NCI-H146 treated with DMSO at 0.1 percent for 48 hours (cell line): ENCODE results near the gene TC2N.
"Not testable (repeated sequence)": the region's sequence is repeated elsewhere in the genome, so short reads cannot be mapped to it uniquely, and the experiment has no call there.

ENCODE experiments used
- DNase-seq: peaks from one replicate; lab custom pipeline; 2025; ENCODE audit not compliant: unreplicated experiment; lab: John Stamatoyannopoulos, UW

The TC2N gene

DNA sequence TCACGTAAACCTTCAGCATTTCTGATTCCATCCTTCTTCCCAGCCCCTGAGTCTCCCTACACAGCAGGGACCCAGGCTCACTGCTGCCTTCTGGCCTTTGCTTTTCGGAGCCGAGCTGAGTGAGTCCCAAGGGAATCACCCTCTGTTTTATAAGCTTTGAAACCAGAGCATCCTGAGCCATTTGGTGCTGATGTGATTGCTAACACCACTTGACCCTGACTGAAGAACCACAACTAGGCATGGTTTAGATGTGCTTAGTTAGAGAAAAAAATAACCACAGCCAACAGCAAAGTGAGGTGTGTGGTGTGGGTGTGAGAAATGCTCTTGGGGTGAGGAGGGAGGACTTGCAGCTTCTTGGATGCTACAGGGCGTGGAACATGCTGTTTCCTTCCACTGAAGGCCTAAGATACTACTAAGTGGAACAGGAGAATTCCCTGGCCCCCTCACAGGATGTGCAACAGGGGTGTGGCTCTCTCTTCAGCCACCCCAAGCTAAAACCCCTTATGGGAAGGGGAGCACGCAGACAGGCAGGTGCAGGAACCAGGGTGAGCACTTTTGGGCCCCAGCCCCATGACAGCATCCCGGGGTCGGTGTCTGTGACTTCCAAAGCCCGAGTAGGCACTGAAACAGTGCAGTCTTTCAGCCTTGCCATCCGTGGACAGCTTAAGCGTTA, at the start of gene TC2N:
TSS of gene TC2N (minus strand) at position 221 of the 673 bp plus-strand sequence. CDS start 53,767 bp downstream, outside the sequence.
- no peak for DNase-seq

DNA sequence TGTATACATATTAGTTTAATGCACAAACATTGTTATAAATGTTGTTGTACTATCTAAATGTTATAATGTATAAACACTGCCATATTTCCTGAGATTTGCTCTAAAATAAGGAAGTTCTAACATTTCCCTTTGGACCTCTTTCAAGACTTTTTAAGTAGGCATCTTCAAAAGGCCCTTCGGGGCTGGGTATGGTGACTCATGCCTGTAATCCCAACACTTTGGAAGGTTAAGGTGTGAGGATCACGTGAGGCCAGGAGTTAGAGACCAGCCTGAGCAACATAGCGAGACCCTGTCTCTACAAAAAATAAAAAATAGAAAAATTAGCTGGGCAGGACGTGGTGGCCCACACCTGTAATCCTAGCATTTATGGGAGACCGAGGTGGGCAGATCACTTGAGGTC, 44.7 kb upstream of the TC2N start:
- no peak for DNase-seq

DNA sequence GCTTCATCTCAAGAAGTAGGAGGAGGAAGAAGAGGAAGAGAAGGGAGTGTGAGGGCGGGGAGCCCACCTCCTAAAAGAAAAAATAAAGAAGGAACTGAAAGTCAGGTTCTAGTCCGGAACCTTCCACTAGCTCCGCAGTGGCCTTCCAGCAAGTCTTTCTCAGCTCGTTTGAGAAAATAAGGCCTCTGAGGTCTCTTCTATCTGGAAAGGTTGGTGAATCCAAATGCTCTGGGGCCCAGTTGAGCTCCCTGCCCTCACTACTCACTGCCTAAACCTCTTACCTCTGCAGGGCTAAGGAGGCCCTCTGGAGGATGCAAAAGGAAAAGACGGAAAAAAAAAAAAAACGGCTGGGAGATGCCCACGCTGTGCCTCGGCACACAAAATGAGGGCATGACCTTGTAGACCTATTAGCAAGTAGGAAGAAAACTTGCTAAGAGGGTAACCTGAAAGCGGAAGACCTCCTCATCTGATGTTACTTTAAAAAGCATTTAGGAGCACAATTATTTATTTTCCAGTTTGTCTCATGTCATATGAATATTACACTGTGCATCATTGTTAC, 44.2 kb upstream of the TC2N start:
- DNase-seq, result no peak

DNA sequence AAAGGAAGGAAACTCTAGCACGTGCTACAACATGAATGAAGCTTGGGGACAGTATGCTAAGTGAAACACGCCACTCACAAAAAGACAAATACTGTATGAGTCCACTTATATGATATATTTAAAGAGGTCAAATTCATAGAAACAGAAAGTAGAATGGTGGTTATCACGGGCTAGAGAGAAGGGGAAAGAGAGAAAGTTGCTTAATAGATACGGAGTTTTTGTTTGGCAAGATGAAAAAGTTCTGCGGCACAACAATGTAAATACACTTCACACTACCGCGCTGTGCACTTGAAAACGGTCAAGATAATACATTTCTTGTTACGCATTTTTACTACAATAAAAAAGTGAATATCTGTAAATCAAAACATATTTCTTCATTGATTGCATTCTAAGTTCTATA, 42.9 kb upstream of the TC2N start:
- no peak for DNase-seq

DNA sequence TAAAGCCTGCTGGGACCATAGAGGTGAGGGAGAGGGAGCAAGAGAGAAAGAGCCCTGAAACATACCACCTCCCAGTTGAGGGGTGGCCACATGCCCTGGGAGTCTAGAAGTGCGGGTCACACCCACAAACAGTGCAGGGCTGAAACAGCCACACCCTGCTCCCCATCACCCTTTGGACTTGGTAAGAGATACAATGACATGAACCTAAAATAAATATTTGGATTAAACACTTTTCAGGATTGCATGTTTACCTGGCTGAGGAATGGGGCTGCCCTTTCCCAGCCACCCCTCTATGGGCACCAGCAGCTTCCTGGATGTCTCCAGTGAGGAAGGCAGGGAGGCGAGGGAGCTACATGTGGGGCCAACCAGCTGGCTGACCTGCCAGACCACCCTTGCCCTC, 39.0 kb upstream of the TC2N start:
- DNase-seq, result no peak

DNA sequence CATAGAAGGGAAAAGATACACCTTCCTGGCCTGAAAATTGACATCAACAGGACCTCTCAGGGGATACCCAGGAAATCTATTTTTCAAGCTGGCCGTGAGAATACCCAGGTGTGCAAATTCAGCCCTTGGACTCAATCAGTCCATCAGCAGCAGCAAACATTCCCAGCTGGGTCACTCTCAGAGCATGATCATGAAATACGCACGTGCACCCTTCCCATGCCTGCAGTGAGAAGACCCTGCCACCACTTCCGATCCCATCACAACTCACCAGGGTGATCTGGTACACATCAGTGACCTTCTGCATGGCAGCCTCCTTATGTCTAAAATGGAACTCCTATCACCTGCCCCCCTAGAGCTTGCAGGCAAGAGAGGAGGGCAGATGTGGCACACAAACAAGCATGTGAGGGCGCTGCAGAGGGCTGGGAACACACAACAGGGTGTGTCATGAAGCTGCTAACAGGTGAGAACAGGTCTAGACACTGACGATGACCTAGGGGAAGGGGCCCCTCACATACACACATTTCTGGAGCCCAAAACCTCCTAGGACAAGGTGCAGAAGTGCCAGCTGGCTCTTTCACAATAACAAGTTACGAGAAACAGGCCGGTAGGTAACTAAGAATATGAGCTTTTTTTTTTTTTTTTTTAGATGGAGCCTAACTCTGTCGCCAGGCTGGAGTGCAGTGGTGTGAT, 37.8 kb upstream of the TC2N start:
- DNase-seq, result no peak

DNA sequence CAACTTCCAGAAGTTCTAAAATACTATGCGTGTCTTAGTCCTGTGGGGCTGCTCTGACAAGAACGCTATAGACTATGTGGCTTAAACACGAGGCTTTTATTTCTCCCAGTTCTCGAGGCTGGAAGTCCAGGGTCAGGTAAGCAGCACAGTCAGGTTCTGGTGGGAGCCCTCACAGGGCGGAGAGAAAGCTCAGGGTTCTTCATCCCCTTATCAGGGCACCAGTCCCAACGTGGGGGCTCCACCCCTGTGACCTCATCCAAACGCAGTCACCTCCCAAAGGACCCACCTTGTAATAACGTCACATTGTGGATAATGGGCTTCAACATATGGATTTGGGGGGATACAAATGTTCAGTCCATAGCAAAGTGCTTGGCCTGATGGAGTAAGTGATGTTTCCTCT, 37.1 kb upstream of the TC2N start:
- DNase-seq, result no peak

DNA sequence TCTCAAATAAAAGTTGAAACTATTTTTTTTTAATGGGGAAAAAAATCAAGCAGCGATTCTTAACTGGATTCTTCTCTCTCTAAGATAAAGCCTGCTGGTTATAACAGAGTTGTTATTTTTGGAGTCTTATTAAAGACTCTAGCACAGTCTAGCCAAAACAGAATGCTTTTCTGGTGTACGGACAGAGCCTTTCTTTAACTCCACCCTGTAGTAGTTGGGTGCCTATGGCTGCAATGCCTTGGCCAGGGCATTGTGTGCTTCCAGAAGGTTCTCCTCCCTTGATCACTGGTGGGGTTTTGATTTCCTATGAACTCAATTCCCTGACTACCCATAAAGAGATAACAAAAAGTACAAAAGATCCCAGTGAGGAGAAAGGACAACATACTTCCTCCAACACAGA, 35.7 kb upstream of the TC2N start:
- DNase-seq, result no peak

DNA sequence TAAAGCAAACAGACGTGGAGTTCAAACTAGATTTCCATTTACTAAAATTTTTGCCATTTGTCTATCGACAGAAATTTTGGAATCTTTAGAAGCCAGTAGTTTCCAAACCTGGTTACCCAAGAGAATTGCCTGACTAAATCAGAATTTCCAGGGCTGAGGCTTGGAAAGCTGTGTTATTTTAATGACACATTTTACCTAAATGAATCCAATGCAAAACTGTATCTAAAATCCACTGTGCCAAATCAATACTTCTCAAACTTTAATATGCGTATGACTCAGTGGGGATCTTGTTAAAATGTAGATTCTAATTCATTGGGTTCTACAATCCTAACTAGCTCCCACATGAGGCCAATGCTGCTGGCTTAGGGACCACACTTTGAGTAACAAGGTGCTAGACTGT, 35.0 kb upstream of the TC2N start:
- no peak for DNase-seq

DNA sequence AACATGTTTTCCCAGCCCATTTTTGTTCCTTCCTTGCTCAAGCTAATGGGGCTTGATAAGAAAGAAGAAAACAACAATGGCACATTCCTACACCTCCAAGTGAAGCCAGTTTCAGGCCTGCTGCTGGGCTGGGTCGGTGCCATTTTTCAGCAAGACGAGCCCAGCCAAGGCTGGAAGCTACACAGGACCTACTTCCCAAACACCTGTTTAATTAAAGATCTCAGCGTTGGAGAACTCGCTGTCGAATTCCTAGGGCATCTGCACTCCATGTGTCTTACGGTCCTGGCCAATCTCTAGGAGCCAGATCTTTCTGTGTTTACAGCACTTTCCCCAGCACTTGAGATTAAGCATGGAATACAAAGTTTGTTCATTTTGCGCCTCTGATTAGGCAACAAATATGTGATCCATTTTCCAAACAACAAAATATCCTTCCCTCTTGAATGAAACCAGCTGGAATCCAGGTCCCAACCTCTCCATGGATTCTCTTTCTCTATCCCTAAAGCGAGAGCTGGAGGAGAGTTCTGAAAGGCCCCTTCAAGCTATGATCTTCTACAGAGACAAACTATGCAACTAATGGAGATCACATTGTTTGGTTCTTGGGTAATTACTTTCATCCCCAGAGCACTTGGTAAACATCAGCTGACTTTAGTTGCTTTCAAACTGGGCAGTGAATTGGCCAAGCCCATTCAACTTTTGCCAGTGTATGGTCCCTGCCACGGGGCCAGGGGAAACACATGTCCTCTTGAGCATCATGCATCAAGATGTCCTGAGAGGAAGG, 34.3 kb upstream of the TC2N start:
- DNase-seq, result no peak

DNA sequence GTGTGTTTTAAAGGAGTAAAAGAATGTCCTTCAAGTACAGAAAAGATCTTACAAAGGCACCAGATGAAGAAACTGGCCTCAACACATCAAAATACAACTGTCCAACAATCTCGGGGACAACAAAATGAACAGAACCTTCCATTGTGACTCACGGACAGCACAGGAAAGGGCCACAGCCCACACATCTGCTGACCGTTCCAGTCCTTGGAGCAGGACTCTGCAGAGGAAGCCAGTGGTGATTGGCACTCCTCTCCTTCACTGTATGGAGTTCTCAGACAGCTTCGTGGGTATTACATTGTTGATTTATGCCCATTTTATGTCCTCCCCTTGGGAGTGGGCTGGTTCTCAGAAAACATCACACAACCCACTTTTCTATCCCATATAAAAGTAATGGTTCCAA, 32.5 kb upstream of the TC2N start:
- DNase-seq, result no peak

DNA sequence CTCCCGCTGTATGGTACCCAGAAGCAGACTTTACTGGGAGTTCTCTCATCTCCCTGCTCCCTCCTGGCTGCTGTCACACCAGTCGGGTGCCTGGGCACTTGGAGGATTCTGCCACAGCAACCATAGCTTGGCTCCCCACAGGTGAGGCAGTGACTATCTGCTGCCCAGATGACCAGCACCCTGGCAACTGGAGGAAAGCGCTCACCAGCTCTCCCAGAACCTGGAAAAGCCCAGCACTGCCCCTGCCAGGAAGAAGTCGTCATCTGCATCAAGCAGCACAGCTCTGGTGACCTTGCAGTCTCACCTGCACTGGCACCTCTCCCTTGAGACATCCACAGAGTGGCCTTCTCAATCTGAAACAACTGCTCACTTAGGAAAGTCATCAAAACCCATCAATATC, 31.9 kb upstream of the TC2N start:
- no peak for DNase-seq

DNA sequence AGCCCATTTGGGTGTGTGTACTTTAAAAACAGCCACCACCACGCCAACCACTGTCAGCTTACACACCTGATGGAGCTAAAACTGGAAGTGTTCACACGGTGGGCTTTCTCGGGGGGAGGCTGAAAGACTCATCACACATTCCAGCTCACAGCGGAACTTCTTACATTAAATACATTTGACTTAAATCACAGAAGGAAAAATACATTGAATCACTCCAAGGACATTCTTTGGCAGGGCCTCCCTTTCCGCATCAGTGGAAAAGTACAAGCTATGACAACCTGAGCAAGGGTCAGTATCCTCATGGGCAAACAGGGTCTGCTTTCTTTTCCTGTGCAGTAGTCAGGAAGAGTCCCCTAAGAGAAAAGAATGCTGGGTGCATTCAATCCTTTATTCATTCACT, 31.0 kb upstream of the TC2N start:
- no peak for DNase-seq

DNA sequence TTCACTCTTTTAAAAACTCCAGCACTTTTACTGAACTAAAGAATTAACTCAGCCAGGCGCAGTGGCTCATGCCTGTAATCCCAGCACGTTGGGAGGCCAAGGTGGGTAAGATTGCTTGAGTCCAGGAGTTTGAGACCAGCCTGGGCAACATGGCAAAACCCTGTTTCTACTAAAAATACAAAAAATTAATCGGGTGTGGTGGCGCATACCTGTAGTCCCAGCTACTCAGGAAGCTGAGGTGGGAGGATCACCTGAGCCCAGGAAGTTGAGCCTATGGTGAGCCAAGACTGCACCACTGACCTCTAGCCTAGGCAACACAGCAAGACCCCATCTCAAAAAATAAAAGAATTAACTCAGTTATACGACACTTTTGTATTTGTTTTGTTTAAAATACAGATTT, 30.4 kb upstream of the TC2N start:
- not testable (repeated sequence) for DNase-seq

DNA sequence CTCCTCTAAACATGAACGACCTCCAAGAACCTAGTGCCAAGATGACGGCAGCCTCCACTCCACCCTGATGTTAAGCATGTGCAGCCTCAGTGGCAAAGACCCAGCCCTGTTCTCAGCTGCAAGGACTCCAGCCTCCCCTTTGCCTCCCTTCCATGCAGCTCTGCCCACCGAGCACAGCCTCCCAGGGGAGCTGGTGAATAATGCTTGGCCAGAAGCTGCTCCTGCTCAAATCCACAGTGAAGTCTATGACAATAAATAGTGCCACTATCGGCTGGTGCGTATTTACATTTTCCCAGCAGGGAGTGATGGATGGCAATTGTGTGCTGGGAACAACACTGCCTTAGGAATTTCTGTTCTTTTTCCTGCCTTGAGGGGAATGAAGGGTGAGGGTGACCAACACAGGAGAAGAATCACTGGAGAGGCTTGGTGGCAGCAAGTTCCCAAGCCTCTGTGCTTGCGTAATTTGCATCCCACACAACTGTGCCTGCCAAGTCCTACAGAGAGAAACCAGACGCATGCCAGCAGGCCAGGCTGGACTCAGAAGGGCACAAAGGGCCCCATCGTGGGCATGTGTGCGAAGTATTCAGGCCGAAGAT, 29.9 kb upstream of the TC2N start:
- no peak for DNase-seq

DNA sequence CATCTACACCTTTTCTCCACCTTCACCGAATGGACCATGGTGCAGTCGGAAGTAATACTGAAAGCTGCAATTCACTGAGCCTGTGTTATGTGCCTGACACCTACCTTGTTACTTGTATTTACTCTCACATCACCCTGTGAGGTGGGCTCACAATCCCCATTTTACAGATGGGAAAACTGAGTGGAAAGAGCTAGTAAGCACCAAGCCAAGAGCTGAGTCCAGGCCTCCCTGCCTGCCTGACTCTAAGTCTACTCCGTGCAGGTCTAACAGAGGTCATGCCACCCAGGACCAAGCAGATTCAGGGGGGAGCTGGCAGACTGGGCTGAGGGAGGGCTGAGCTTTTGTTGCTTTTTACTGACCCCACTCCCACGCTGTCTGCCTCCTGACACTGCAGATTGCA, 29.1 kb upstream of the TC2N start:
- DNase-seq, result no peak

DNA sequence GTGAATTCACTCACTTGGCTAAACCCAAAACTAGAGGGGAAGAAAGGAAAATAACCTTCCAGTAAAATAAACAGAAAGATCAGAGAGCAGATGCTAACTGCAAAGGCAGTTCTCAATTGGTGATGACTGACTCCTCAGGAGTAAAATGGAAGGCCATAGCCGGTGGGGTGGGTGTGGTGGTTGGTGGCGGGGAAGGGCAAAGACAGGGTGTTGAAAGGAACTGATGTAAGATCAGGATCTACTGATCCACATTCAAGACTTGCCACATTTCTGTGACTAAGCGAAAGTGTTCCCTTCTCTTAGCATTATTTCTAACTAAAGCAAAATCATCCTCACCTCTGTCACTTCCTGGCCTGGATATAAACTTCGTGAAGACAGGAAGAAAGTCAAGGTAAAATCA, 26.3 kb upstream of the TC2N start:
- no peak for DNase-seq

DNA sequence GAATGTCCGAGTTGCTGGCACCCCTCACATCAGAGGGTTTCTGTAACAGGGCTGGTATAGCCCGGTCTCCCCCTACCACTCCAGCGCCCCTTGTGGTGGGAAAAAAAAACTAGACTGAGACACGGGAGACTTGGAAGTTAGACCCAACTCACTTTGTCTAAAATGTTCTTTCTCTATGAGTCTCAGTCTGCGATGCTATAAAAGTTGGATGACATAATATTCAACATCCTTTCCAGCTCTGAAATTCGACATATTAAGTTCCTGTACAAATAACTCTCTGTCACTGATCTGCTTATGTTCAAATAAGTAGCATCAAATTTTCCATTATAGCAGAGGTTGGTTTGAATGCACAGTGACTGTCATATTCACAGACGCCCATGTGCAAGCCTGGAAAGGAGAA, 25.7 kb upstream of the TC2N start:
- peak; percentile 0 for DNase-seq

DNA sequence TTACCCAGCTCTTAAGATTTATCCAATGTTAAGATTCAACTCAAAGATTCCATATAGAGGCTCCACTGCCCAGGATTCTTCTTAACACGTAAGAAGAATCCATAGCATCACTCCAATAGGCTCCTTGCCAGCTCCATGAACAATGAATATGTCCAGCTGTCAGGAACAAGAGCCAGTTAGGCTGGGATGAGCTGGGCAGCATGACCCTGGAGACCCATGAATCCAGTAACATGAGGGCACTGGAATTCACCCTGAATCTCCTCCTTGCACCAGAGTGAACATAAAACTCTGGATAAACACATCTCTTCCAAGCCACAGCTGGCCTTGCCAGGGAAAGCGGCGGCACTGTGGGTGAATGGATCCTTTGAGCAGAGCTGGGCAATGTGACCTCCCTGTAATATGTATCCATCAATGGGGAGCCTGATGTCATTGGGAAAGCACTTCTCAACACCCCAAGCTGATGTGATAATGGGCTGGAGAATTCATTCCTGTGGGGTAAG, 24.4 kb upstream of the TC2N start:
- no peak for DNase-seq

DNA sequence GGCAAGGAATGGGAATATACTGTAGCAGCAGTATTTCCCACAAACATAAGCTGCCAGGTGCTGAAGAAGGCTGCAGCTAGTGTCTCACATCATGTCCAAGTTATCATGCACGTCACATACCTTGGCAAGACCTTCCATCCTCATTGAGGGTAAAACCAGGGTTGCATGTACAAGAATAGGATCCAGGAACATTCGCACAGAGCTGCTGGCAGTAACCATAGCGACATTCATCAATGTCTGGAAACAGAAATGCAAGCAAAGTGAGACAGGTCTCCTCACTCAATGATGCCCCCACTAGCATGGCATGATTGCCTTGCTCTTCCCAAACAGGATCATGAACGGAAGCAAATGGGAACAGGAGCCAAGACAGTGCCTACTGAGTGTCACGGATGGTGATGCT, 23.8 kb upstream of the TC2N start:
- no peak for DNase-seq

DNA sequence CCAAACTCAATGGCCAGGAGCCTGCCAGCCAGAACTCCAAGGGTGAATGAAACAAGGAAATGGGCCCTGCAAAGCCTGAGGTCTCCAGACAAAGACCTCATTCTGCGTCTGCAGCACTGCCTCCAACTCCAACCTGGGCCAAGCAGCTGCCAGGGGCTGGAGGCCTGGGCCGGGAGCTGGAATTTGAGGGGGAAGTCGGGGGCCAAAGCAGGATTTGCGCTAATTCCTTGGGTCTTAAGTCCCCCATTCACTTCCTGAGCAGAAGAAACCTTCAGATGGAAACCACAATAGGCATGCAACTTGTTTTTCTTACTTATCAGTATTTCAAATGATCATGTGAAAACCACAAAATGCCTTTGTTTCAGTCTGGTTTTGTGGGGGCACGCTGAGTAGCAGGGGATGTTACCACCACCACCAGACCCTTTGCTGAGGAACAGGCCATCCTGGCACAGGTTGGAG, 23.0 kb upstream of the TC2N start:
- DNase-seq, result no peak
